Measurements from ENCODE around the gene KRT23.

GRCh38 chr17:40984226-40984625 lies 46.8 kb upstream of the KRT23 start, which contains the start of gene KRT40:
- no peak for TF ChIP-seq CTCF (IDR thresholded peaks at IDR 0.05)
- TF ChIP-seq EP300 (IDR thresholded peaks at IDR 0.05) = no peak
- no peak for TF ChIP-seq POLR2A (IDR thresholded peaks at IDR 0.05)
